Measurements from ENCODE around the gene LNX1. TPM values are rescaled to one million over a fixed set of nuclear protein-coding genes. Genes with fewer than 3 reads are reported as not detected.

Gene LNX1
- total RNA-seq, 1 donor from 2014 or later, result 0.10 TPM

DNA sequence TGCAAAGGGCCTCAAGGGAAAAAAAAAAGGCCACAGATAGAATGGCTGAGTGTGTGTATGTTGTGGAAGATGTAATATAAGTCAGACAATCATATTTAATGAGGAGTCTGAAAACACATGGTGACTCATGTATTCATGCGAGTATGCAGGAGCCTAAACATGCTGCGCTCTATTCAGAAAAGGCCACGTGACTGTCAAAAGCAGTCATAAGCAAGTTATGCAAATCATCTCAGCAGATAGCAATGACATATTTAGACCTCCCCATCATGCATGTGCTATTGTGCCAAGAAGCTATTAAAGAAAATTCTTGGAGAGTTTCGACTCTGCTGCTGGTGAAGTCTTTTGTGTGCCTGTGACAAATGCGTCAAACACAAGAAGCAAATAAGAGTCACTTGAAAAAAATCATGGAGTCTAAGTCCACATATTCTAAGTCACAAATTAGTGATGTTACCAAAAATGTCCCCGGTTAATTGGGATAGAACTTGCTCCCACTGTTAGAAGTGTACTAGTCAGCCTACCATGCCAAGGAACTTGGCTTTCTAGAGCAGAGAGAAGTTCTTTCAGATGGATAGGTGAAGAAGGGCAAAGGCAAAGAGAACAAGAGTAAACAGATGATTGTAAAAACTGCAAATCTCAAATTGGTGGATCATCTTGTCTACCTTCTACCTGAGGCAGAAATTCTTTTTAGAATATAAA, 5.0 kb downstream of the LNX1 start:
- Mint-ChIP-seq H3K27me3 (ENCODE audit: unreplicated experiment) (no peaks in the 10 kb centered on the region), H3K27ac (ENCODE audit: unreplicated experiment) (no peak overlapping the region)

DNA sequence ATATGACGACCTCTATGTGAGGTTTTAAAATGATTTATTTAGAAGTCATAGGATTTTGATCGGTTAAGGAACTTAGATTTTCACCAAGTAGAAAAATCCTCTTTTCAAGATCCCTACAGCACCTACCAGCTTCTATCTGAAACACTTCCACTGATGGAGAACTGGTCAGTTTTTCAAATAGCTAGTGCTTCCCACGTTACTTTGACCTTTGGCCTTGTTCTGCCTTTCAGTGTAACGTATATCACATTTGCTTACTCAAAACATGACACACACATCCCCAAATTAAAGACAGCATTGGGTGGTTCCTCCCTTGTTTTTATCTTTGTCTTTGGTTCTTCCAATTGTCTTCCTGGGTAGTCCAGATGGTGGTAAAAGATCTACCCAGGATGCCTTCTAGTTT, 6.6 kb downstream of the LNX1 start:
- TF ChIP-seq, protein P1, sequence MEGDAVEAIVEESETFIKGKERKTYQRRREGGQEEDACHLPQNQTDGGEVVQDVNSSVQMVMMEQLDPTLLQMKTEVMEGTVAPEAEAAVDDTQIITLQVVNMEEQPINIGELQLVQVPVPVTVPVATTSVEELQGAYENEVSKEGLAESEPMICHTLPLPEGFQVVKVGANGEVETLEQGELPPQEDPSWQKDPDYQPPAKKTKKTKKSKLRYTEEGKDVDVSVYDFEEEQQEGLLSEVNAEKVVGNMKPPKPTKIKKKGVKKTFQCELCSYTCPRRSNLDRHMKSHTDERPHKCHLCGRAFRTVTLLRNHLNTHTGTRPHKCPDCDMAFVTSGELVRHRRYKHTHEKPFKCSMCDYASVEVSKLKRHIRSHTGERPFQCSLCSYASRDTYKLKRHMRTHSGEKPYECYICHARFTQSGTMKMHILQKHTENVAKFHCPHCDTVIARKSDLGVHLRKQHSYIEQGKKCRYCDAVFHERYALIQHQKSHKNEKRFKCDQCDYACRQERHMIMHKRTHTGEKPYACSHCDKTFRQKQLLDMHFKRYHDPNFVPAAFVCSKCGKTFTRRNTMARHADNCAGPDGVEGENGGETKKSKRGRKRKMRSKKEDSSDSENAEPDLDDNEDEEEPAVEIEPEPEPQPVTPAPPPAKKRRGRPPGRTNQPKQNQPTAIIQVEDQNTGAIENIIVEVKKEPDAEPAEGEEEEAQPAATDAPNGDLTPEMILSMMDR (IDR thresholded peaks at IDR 0.05; ENCODE audit: partially characterized antibody, unreplicated experiment), result no peak
- DNase-seq, result no peak
- no peaks in the 10 kb centered on the region for H3K4me1 Mint-ChIP-seq (ENCODE audit: low read depth, unreplicated experiment)
- H3K27me3 Mint-ChIP-seq (ENCODE audit: unreplicated experiment), result no peaks in the 10 kb centered on the region
- H3K9me3 Mint-ChIP-seq (ENCODE audit: unreplicated experiment), result no peaks in the 10 kb centered on the region
- H3K27ac Mint-ChIP-seq (ENCODE audit: unreplicated experiment), result no peak overlapping the region
- H3K36me3 Mint-ChIP-seq (ENCODE audit: unreplicated experiment), result no peaks in the 10 kb centered on the region
- H3K4me3 Mint-ChIP-seq (ENCODE audit: unreplicated experiment), result no peak overlapping the region

More for the DNA sequence above, 5.0 kb downstream of the LNX1 start:
- Mint-ChIP-seq H3K9me3 (ENCODE audit: unreplicated experiment) (no peaks in the 10 kb centered on the region), H3K4me3 (ENCODE audit: unreplicated experiment) (no peak overlapping the region), H3K36me3 (ENCODE audit: unreplicated experiment) (no peaks in the 10 kb centered on the region), H3K4me1 (ENCODE audit: low read depth, unreplicated experiment) (peaks cover 13% of the 10 kb centered on the region)
- TF ChIP-seq, protein P1 (IDR thresholded peaks at IDR 0.05; ENCODE audit: partially characterized antibody, unreplicated experiment), result no peak
- DNase-seq, result no peak

DNA sequence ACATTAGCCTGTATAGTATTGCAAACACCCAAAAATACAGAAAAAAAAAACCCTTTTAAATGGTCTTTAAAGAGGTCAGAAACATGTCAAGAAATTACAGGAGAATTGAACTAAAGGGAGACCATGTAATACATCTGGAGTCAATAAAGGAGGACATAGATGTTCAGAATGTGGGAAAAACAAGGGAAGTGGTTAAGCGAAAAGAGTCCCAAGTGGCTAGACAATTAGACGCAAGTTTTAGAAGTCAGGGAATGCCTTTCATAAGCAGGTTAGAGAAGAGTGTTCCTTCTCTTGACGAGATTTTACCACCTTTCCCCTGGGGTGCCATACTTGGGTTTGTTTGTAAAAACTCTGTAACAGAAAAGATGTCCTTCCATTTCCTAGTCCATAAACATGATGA, 7.8 kb downstream of the LNX1 start:
- Mint-ChIP-seq H3K9me3 (ENCODE audit: unreplicated experiment) (no peaks in the 10 kb centered on the region), H3K36me3 (ENCODE audit: unreplicated experiment) (no peaks in the 10 kb centered on the region), H3K4me3 (ENCODE audit: unreplicated experiment) (no peak overlapping the region), H3K4me1 (ENCODE audit: low read depth, unreplicated experiment) (no peaks in the 10 kb centered on the region), H3K27me3 (ENCODE audit: unreplicated experiment) (no peaks in the 10 kb centered on the region), H3K27ac (ENCODE audit: unreplicated experiment) (no peak overlapping the region)
- TF ChIP-seq, protein P1 (IDR thresholded peaks at IDR 0.05; ENCODE audit: partially characterized antibody, unreplicated experiment), result no peak
- DNase-seq, result no peak

DNA sequence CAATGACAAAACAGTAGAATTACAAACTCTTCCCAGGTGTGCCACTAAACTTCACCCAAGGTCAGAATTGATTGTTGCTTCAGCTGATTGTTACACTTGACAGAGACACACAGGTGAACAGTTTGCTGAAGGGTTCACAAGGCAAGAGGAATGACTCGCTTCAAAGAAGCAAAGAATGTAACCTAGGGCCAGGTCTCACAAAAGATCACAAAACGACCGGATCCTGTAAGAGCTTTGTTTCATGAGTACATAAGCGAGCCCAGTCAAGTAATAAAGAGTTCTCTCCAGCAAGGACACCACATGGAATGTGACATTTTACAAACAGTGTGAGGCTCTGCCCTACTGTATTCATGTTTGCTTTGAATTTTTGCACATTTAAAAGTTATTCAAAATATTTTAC, 9.1 kb downstream of the LNX1 start:
- H3K27me3 Mint-ChIP-seq (ENCODE audit: unreplicated experiment), result no peaks in the 10 kb centered on the region
- no peaks in the 10 kb centered on the region for H3K9me3 Mint-ChIP-seq (ENCODE audit: unreplicated experiment)
- no peak overlapping the region for H3K4me3 Mint-ChIP-seq (ENCODE audit: unreplicated experiment)
- H3K4me1 Mint-ChIP-seq (ENCODE audit: low read depth, unreplicated experiment), result no peaks in the 10 kb centered on the region
- H3K36me3 Mint-ChIP-seq (ENCODE audit: unreplicated experiment), result no peaks in the 10 kb centered on the region
- no peak overlapping the region for H3K27ac Mint-ChIP-seq (ENCODE audit: unreplicated experiment)
- TF ChIP-seq, protein P1 (IDR thresholded peaks at IDR 0.05; ENCODE audit: partially characterized antibody, unreplicated experiment), result no peak
- DNase-seq, result no peak

DNA sequence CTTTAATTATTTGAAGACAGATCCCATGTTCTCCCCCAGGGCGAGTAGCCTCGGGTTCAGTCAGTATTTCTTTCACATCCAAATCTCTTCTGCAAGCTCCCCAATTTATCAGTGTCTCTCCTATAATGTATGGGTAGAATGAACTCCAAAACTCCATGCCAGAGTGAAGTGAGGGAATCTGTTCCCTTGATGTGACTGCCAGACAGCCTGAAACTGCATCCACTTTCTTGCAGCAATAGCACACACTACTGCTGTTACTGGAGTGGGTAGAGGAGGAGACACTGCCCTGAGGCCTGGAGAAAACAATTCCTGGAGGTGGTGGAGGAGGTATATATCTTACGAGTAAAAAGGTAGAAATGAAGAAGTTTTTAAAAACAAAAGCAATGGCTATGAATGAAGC, 11.0 kb downstream of the LNX1 start:
- H3K27me3 Mint-ChIP-seq (ENCODE audit: unreplicated experiment), result no peaks in the 10 kb centered on the region
- no peaks in the 10 kb centered on the region for H3K9me3 Mint-ChIP-seq (ENCODE audit: unreplicated experiment)
- no peaks in the 10 kb centered on the region for H3K36me3 Mint-ChIP-seq (ENCODE audit: unreplicated experiment)
- no peak for DNase-seq
- no peak overlapping the region for H3K27ac Mint-ChIP-seq (ENCODE audit: unreplicated experiment)
- TF ChIP-seq, protein P1 (IDR thresholded peaks at IDR 0.05; ENCODE audit: partially characterized antibody, unreplicated experiment), result no peak
- no peak overlapping the region for H3K4me3 Mint-ChIP-seq (ENCODE audit: unreplicated experiment)
- no peaks in the 10 kb centered on the region for H3K4me1 Mint-ChIP-seq (ENCODE audit: low read depth, unreplicated experiment)
